Erythroblast (primary cell): Measurements from ENCODE around the gene RBBP8.

Experiments
- DNase-seq, 2 experiments: peaks; one replicate each; lab custom pipeline; 2025; lab: John Stamatoyannopoulos, UW
- GATA1 ChIP-seq: IDR thresholded peaks from 2 replicates; pipeline ENCODE4 v1.6.1; 2011; ENCODE audit warnings: low read depth, mild to moderate bottlenecking, control low read depth, low read length, moderate library complexity
- POLR2A ChIP-seq: IDR thresholded peaks from 2 replicates; pipeline ENCODE4 v1.6.1; 2011; ENCODE audit warnings: mild to moderate bottlenecking, low read length

Gene RBBP8

DNA sequence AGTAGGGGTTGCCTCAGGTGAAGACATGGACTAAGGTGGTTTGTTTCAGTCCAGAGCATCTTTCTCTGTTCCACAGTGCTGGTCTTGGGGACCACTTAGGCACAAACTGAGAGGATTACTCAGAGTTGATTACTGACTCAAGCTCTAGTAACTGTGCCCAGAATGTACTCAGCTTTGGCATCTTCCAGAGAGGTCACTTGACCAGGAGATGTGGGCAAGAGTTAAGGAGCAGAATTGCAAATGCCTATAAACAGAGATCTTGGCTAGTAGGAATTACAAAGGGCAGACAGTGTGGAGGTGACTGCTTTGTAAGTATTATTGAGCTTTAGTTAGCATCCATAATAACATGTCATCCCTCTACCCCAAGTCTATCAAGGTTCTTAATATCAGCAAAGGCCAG lies 109.0 kb downstream of the RBBP8 start:
- no peak for TF ChIP-seq POLR2A
- no peak for TF ChIP-seq GATA1
- no peak for DNase-seq

DNA sequence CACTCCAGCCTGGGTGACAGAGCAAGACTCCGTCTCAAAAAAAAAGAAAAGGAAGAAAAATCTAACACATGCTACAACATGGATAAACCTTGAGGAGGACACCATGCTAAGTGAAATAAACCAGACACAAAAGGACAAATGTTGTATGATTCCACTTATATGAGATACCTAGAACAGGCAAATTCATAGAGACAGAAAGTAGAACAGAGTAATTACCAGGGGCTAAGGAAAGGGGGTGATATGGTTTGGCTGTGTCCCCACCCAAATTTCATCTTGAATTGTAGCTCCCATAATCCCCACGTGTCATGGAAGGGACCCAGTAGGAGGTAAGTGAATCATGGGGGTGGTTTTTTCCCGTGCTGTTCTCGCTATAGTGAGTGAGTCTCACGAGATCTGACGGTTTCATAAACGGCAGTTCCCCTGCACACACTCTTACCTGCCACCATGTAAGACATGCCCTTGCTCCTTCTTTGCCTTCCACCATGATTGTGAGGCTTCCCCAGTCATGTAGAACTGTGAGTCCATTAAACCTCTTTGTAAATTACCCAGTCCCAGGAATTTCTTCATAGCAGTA lies 110.8 kb downstream of the RBBP8 start:
- TF ChIP-seq POLR2A (no peak), GATA1 (no peak)
- DNase-seq, result no peak

DNA sequence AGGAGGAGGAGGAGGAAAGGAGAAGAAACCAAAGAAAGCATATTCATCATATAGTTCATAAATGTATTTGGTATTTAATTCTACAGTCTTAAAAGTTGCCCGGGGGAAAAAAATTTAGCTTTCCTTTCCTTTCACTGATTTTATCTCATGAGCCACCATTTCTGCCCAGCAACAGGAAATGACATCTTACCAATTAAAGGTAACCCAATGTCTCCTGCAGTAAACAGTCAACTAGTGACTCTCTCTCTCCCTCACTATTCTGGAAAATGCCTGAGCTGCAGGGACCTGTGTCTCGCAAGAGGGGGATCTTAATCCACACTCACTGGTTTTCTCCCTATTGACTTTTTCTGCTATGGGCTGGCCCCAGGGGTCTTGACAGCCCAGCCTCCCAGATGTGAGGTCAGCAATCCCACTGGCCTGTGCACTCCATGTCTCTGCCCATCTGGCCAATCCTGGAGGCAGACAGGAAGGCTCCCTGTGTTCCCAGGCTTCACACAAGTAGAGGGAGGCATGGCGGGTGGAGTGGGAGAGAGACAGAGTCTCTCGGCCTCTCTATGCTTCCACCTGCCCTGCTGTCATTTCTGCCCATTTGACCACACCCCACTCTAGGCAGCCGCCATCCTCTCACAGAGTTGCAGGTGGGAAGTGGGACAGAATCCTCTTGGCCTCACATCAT lies 116.7 kb downstream of the RBBP8 start:
- TF ChIP-seq GATA1, result no peak
- TF ChIP-seq POLR2A, result no peak
- DNase-seq, result no peak

DNA sequence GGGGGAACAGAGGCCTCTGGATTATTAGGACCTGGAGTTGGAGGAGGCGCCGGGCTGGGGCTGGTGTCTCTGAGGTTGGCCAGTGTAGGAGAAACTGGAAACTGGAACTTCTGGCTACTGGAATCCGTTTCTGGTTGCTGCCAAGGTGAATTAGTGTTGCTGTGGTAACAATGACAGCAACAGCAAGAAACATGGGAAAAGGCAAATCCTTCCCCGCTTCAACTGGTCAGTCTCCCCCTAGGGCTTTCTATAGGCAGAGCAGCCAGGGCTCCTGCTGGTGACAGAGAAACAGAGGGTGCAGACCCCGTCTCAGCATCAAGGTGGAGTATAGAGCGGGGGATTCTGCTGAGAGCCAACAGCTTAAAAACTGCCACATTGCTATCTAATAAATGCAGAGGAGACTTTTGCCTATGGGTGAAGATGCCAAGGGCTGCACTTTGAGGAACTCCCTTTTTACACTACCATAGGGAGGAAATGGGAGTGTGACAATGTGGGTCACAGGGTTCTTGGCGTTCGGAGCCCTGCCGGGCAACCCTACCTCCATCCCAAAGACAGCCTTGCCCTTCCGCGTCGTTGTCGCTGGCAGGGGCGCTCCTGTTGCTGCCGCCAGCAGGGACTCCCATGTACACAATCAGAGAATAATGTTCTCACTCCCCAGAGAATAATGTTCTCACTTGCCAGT lies 120.8 kb downstream of the RBBP8 start:
- TF ChIP-seq POLR2A (no peak), GATA1 (no peak)
- DNase-seq, result no peak

DNA sequence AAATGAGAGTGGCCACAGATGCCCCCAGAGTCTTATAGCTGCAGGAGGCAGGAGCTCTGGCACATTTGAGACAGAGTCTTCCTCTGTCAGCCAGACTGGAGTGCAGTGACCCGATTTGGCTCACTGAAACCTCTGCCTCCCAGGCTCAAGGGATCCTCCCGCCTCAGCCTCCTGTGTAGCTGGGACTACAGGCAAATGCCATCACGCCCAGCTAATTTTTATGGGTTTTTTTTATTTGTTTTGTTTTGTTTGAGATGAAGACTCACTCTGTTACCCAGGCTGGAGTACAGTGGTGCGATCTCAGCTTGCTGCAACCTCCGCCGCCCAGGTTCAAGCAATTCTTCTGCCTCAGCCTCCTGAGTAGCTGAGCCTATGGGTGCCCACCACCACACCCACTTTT lies 121.4 kb downstream of the RBBP8 start:
- DNase-seq, result no peak
- TF ChIP-seq GATA1, result no peak
- no peak for TF ChIP-seq POLR2A

DNA sequence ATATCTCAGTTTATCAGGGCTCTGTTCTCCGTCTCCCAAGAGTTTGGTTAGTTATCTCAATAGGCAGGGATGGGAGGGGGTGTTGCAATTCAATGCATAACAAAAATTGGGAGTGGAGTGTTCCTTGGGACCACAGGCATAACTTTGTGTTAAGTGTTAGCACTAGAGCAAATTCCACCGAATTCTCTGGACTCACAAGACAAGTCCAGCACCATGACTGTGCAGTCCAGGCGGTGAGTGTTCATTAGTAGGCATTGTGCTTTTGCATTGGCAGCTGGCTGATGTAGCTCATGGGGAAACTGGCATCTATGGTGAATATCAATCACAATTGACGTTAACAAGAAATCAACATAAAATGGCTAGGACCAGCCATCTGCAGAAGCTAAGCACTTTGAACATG lies 123.2 kb downstream of the RBBP8 start:
- DNase-seq, result no peak
- TF ChIP-seq POLR2A (no peak), GATA1 (no peak)

DNA sequence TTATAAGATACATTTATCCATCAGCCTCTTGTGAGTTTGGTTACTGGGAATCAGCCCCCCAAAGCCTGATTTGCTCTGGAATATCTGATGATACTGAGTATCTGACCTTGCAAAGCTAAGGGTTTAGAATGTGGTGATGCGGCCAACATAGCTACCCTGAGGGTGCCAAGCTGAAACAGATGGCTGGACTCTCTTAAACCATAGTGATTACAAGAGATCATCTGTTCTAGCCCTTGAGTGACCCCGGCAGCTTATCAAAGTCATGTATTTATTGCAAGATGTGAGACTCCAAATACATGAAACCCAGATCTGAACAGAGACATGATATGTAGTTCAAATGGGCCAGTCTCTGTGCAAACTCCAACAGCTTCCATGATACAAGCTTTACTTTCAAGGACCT lies 124.0 kb downstream of the RBBP8 start:
- TF ChIP-seq GATA1, result no peak
- TF ChIP-seq POLR2A, result no peak
- DNase-seq, result no peak

DNA sequence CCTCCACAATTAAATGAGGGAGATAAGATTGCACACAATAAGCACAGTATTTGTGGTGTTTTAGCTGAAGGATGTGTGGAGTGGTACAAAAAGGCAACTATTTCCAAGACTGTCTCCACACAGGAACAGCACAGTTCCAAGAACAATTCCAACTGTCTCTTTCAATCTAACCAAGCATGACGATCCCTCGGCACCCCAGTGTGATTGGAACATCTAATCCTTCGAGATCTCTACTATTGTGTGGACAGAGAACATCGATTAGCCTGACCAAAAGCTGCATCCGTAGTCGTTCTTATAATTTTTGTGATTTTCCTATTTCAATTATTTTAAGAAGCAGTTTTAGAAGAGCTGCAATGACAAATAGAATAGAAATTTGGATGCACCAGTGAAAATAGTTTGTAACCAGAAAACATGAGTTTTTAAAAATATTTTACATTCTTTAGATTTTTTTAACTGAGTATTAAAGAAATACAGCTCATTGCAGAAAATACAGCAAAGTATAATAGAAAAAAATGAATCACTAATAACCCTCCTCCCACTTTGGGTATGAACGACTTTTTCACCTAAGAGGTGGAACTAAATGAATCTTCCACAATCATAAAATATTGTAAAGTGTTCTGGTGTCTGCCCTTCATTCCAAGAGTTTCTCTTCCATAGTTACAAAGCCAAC lies 125.8 kb downstream of the RBBP8 start:
- no peak for DNase-seq
- TF ChIP-seq GATA1 (no peak), POLR2A (no peak)

DNA sequence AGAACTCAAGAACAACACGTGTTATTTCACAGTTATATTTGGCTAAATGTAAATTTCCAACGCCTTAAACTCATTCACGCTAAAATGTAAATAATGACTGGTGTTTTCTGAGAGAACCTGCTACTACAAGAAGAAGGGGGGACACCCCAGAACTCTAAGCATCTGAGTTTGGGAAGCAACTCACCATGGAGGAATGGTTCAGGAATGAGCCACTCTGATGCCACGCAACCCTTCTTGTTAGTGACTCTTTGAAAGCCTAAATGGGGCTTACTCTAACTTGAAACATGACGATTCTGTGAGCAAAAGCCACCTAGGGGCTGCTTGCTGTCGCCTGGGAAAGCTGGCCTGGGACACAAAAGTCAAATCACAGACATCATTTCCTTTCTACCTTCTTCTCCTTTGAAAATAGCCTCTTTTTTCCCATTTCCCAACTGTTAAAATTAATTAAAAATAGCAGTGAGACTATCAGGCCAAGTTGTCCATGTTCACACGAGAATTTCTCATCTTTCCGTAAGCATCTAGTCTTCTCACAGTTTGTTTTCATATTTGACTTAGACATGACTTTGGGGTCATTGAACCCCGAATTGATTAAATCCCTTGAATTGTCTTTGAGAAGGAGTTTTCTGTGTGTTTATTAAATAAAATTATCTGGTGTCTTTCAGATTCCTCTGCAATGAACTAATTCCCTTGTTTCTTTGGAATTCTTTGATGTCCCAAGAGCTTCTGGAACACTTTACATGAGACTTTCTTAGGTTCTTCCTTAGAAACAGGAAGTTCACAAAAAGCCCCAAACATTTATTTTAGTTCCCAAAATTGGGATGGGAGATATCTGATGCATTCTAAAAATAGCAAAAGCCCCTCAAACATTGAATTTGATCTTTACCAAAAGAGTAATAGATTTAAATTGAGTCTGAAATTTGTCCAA lies 126.7 kb downstream of the RBBP8 start:
- no peak for TF ChIP-seq POLR2A
- TF ChIP-seq GATA1, result no peak
- no peak for DNase-seq

DNA sequence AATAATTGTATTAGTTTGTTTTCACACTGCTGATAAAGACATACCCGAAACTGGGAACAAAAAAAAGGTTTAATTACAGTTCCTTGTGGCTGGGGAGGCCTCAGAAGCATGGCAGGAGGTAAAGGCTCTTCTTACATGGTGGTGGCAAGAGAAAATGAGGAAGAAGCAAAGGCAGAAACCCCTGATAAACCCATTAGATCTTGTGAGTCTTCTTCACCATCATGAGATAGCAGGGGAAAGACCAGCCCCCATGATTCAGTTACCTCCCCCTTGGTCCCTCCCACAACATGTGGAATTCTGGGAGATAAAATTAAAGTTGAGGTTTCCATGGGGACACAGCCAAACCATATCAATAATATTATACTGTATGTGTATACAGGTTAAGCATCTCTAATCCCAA lies 128.9 kb downstream of the RBBP8 start:
- TF ChIP-seq POLR2A (no peak), GATA1 (no peak)
- no peak for DNase-seq

DNA sequence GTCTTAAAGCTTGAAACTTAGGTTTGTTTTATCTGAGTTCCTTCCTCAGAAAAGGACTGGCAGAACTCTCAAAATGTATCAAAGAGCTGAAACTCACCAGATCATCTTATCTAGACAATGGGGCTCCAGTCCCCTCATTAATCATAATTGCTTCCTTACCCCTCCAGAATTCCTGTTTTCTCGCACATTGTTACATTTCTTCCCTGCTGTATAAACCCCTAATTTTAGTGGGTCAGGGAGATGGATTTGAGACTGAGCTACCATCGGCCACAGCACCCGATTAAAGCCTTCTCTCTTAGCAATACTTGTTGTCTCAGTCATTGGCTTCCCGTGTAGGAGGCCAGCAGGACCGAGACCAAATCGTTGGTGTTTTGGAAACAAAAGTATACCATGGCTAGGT lies 130.4 kb downstream of the RBBP8 start:
- no peak for DNase-seq
- TF ChIP-seq POLR2A (no peak), GATA1 (no peak)

DNA sequence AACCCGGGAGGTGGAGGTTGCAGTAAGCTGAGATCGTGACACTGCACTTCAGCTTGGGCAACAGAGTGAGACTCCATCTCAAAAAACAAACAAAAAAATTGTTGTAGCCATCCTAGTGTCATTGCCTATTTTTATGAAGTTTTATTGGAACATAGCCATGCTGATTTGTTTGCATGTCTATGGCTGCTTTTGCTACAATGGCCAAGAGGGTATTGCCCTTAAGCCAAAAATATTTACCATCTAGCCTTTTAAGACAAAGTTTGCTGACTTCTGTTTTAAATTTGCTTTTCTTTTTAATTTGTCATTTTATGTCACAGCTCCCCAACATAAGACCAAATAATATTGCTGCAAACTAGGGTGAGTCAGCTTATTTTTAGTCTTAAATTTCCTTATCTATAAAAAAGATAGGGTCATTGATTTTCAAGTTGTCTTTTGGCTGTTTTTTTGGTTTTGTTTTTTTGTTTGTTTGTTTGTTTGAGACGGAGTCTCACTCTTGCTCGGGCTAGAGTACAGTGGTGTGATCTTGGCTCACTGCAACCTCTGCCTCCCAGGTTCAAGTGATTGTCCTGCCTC lies 132.2 kb downstream of the RBBP8 start:
- no peak for DNase-seq
- TF ChIP-seq POLR2A (no peak), GATA1 (no peak)

DNA sequence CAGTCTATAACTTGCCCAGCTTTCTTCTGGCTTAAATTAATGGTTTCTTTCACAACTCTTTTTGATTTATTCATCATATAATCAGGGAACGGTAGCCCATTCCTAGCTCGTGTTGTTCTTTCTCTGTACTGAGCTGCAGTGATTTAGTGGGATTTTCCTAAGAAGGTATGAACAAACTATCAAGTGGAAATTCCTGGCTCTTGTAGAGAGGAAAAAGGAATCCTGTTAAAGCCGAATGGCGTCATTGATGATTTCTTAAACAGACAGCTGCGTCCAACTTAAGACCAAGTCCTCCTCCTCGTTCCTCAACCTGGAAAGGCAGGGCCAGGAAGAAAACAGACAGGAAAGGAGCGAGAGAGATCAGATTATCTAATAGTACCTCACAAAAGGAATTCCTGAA lies 132.9 kb downstream of the RBBP8 start:
- TF ChIP-seq POLR2A, result no peak

More for the DNA sequence above, 132.9 kb downstream of the RBBP8 start:
- no peak for DNase-seq
